GM20431 (cell line): ENCODE measurements around the gene FCN2.

ENCODE experiments used
- in situ Hi-C: fragments of 300-500 bp; cut with MseI, MboI; formaldehyde crosslinking; loops from one replicate; pipeline ENCODE4 v1.15.0; 2020; ENCODE audit warnings: low sequenced_read_pairs; ENCODE audit not compliant: unreplicated experiment

Gene FCN2

GRCh38 chr9:134886413-134886913 lies 5.9 kb downstream of the FCN2 start:
- in situ Hi-C loops: no loop called here

DNA sequence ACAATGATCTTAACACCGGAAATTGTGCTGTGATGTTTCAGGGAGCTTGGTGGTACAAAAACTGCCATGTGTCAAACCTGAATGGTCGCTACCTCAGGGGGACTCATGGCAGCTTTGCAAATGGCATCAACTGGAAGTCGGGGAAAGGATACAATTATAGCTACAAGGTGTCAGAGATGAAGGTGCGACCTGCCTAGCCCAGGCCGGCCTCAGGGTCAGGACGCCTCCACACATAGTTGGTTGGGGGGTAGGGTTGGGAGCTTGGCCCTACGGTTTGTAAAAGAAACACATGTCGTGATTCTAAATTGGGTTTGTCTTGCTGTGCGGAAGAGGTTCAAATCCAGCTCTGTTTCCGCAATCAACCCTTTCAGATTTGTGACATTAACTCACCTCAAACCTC lies 6.6 kb downstream of the FCN2 start:
- in situ Hi-C loops: no loop called here

GRCh38 chr9:134887686-134888602 lies 7.3 kb downstream of the FCN2 start:
- in situ Hi-C loops: no loop called here

GRCh38 chr9:134888603-134889190 lies 8.1 kb downstream of the FCN2 start:
- in situ Hi-C loops: no loop called here

DNA sequence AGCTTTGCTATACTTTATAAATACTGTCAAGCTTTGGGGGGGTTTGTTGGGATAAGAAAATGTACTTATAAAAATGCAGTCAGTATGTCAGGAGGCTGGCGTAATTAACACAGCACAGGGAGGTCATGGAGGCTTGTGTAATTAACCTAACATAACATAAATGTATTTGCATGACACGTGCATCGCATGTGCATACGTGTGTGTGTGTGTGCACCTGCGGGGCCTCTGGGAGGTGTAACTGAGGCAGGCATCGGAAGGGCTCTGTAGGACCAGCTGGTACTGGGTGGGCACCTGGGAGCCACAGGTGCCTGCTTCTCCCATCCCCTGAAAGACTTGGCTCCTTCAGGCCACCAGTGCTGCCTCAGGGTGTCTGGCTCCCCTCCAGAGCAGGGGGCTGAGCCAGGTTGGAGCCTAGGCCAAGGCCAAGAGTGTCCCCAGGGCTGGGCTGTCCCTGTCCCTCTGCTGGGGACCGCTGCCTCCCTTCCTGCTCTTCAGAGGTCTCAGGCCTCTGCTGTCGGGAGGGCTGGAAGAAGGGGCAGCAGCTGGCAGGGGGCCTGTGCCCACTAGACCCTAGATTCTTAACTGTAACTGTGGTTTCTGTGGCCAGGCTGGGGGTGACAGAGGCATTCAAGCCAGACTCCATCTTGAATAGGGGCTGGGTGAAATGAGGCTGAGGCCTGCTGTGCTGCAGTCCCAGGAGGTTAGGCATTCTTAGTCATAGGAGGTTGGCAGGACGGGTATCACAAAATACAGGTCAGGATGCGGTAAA lies 9.0 kb downstream of the FCN2 start:
- in situ Hi-C loops: no loop called here

- in situ Hi-C loops: no loop called here
These were observed 9.5 kb downstream of the FCN2 start for GRCh38 chr9:134890155-134890495.

DNA sequence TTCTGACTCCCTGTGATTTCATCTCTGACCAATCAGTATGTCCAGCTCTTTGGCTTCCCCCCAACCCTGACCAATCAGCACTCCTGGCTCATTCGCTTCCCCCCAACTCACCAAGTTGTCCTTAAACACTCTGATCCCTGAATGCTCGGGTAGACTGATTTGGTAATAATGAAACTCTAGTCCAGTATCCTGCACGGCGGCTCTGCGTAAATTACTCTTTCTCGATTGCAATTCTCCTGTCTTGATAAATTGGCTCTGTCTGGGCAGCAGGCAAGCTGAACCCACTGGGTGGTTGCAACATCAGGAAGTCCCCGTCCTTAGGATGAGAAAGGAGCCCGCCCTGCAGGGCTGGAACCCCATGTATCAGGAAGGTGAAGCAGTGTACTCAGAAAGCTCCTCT lies 10.4 kb downstream of the FCN2 start:
- in situ Hi-C loops: no loop called here

- in situ Hi-C loops: no loop called here
These were observed 11.1 kb downstream of the FCN2 start for GRCh38 chr9:134891713-134892112.

DNA sequence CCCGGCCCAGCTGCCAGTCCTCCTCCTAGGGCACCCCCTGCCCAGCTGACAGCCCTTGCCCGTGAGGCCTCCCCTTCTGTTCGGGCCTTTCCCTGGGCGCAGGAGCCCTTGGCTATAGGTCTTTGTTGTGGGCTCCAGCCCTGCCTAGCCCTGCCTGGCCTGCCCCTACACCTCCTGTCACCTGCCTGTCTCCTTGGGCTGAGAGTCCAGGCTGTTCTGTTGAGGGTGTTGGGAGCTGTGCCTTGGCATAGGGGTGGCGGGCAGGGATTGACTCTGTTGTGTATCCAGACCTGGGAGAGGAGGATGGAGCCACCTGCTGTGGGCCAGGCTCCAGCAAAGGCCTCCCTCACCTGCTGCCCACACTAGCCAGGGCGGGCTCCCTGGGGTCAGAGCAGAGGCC lies 11.6 kb downstream of the FCN2 start:
- in situ Hi-C loops: no loop called here

GRCh38 chr9:134892820-134893420 lies 12.3 kb downstream of the FCN2 start:
- in situ Hi-C loops: no loop called here

GRCh38 chr9:134894136-134894860 lies 13.7 kb downstream of the FCN2 start:
- in situ Hi-C loops: no loop called here

GRCh38 chr9:134895097-134895496 lies 14.5 kb downstream of the FCN2 start:
- in situ Hi-C loops: no loop called here

GRCh38 chr9:134895567-134895907 lies 14.9 kb downstream of the FCN2 start:
- in situ Hi-C loops: no loop called here

- in situ Hi-C loops: no loop called here
These were observed 15.6 kb downstream of the FCN2 start for GRCh38 chr9:134895908-134896833.

- in situ Hi-C loops: no loop called here
These were observed 16.4 kb downstream of the FCN2 start for GRCh38 chr9:134896834-134897583.

DNA sequence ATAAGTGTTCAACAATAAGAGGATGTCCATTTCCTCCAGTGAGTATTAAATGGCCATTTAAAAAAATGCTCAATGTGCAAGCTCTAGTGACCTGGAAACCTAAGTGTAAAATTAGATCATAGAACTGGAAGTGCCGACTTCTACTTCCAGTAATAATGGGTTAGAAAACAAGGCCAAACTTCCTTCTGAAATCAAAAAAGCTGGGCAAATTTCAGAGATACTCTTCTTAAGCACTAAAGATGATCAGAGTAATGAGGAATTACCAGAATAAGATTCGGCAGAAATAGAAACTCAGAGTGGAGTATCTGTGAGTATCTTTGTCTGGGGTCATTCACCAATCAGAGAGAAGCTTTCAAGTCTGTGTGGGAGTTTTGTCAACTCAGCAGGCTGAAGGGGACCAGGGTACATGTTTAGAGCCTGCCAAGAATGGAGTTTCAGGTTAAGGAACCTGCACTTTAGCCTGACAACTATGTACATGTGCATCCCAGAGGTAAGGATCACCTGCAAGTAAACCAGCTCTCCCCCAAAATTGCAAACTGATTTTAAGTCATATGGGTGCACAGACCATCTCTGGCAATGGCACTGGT lies 17.1 kb downstream of the FCN2 start:
- in situ Hi-C loops: no loop called here

DNA sequence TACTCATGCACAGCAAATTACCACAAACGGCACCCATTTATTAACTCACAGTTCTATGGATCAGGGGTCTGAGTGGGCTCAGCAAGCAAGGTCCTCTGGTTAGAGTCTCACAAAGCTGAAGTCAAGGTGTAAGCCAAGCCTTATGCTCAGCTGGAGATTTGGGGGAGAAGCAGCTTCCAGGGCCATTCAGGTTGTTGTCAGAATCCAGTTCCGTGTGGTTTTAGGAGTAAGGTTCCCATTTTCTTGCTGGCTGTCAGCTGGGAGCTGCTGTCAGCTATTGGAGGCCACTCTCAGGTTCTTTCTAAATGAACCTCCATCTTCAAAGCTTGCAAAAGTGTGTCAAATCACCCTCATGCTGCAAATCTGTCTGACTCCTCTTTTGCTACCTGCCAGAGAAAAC lies 17.7 kb downstream of the FCN2 start:
- in situ Hi-C loops: no loop called here

DNA sequence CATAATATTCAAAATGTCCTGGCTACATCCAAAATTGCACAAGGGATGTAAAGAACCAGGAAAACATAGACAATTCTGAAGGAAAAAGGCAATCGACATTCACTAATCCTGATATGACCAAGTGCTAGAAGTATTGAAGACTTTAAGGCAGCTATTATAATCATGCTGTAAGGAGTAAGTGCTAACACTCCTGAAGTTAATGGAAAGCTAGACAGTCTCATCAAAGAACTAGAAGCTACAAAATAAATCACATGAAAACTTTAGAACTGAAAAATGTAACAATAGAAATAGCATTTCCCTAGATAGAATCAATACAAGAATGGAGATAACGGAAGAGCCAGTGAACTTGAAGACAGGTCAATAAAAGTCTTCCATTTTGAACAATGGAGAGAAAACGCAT lies 18.6 kb downstream of the FCN2 start:
- in situ Hi-C loops: no loop called here
